Activated CD8-positive, alpha-beta T cell treated with anti-CD3 and anti-CD28 coated beads for 36 hours (primary cell): ENCODE results near the gene DPP4. TPM values are rescaled to one million over a fixed set of nuclear protein-coding genes. Genes with fewer than 3 reads are reported as not detected.
A peak's percentile ranks its signal among the peaks of the same experiment; 100 is the strongest.

ENCODE experiments used
- ATAC-seq: fragments of 200-7000 bp; cut with Tn5 transposase; one replicate; pipeline ENCODE4 v1.10.0; 2021; ENCODE audit warnings: mild to moderate bottlenecking, moderate library complexity
- CTCF ChIA-PET: fragments of 350-600 bp; sonication (Branson Sonifier 250); formaldehyde crosslinking; loops from one replicate; lab custom pipeline; 2021; ENCODE audit warnings: antibody characterized with exemption; lab: Charles Lee
- POLR2A ChIA-PET: fragments of 350-600 bp; sonication (Branson Sonifier 250); formaldehyde crosslinking; loops from one replicate; lab custom pipeline; 2021; ENCODE audit warnings: antibody characterized with exemption; lab: Charles Lee
- DNase-seq: peaks from one replicate; pipeline ENCODE4 v3.0.0-alpha.2; 2020
- H3K27ac Mint-ChIP-seq: one replicate; pipeline ENCODE4 v1.8.0; 2021; ENCODE audit warnings: mild to moderate bottlenecking, mixed read lengths
- H3K27me3 Mint-ChIP-seq: one replicate; pipeline ENCODE4 v1.8.0; 2021; ENCODE audit warnings: mixed read lengths
- H3K36me3 Mint-ChIP-seq: one replicate; pipeline ENCODE4 v1.8.0; 2021; ENCODE audit warnings: low read depth, mixed read lengths
- H3K4me1 Mint-ChIP-seq: one replicate; pipeline ENCODE4 v1.8.0; 2021; ENCODE audit warnings: low read depth, mixed read lengths
- H3K4me3 Mint-ChIP-seq: one replicate; pipeline ENCODE4 v1.8.0; 2021; ENCODE audit warnings: mild to moderate bottlenecking, moderate library complexity, mixed read lengths
- H3K9me3 Mint-ChIP-seq: one replicate; pipeline ENCODE4 v1.8.0; 2021; ENCODE audit warnings: mixed read lengths
- CTCF ChIP-seq: fragments of 200-600 bp; IDR thresholded peaks from one replicate; pipeline ENCODE4 v1.8.0; 2022; ENCODE audit warnings: antibody characterized with exemption, mild to moderate bottlenecking
- intact Hi-C: fragments of 100-400 bp; cut with micrococcal nuclease; formaldehyde crosslinking; loops from one replicate; pipeline ENCODE4 v1.10.0; 2022
- total RNA-seq, 2 experiments: library from RNA; stranded (reverse); gene quantifications; one replicate each; pipeline ENCODE4 v1.2.3, GENCODE V29; 2021

Gene DPP4
- total RNA-seq, 2 experiments from 2014 or later: 25.9 to 26.4 TPM

DNA sequence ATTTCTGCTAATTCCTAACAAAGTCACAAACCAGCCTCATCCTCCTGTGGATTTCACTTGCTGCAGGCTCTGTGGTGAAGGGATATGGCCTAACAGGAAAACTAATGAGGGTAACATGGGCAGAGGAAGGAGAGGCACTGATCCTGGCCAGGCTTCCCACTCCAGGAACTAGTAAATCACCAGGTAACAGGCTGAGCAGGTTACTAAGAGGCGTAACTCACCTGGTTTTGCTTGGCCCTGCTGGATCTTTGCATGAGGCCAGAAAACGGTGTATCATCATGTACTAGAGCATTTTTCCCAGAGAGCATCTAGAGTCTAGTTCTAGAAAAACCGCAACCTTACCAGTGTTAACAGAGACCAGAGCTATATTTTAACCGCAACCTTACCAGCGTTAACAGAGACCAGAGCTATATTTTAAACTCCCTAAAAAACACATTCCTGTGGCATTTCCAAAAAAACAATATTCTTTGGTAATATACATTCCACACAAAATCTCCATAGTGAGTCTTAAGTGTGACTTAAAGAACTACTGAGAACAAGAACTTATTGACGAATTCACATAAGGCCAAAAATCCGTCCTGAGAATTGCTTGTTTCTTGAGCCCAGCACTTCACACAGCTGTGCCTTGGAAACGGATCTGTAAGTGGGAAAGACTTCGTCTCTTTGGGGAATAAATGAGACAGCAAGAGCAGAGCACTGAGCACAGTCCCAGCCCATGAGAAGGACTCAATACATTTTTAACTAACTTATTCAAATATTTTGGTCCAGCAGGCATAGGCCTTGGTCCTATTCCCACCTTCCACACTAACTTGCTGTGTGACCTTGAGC lies 43.4 kb downstream of the DPP4 start:
- TF ChIP-seq CTCF: no peak
- ChIA-PET CTCF (no interaction called here), POLR2A (interaction anchor here (0.5 kb wide), 2 partner anchors 19 to 25 kb away, joined by 3 read pairs; no protein-coding TSS in a partner anchor)
- no peaks in the 10 kb centered on the region for H3K9me3 Mint-ChIP-seq
- H3K4me3 Mint-ChIP-seq: no peak overlapping the region
- H3K4me1 Mint-ChIP-seq: peaks cover 17% of the 10 kb centered on the region
- no peak overlapping the region for H3K27ac Mint-ChIP-seq
- intact Hi-C loops: no loop called here
- peaks cover 36% of the 10 kb centered on the region for H3K36me3 Mint-ChIP-seq
- DNase-seq: no peak
- no peaks in the 10 kb centered on the region for H3K27me3 Mint-ChIP-seq
- no peak for ATAC-seq

GRCh38 chr2:162029287-162029901 lies 44.6 kb downstream of the DPP4 start:
- intact Hi-C loops: no loop called here
- ChIA-PET POLR2A (no interaction called here), CTCF (no interaction called here)
- H3K36me3 Mint-ChIP-seq: peaks cover 33% of the 10 kb centered on the region
- no peak overlapping the region for H3K27ac Mint-ChIP-seq
- no peak overlapping the region for H3K4me3 Mint-ChIP-seq
- ATAC-seq: no peak
- H3K27me3 Mint-ChIP-seq: no peaks in the 10 kb centered on the region
- no peak for TF ChIP-seq CTCF
- DNase-seq: no peak
- peaks cover 28% of the 10 kb centered on the region for H3K4me1 Mint-ChIP-seq
- H3K9me3 Mint-ChIP-seq: no peaks in the 10 kb centered on the region

DNA sequence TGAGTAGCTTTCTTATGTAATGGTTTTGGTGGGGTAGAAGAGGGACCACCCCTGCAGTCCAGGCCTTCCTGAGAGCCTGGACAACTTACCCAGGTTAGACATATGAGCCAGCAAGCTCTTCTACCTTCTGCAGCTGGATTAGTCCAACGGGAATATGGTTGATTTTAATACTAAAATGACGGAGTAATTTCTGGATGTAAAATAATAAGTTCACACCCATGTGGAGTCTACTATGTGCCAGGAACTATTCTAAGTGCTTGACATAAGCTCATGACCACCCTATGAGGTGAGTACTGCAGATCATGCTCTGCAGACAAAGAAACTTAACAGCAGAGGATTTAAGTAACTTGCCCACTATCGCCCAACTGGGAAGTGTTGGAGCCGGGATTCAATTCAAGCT lies 45.5 kb downstream of the DPP4 start:
- ChIA-PET POLR2A (no interaction called here), CTCF (interaction anchor here (1.0 kb wide), 1 partner anchor 9 kb away, joined by 3 read pairs; no protein-coding TSS in a partner anchor)
- Mint-ChIP-seq H3K27ac (no peak overlapping the region), H3K27me3 (no peaks in the 10 kb centered on the region), H3K4me3 (no peak overlapping the region), H3K4me1 (peaks cover 32% of the 10 kb centered on the region), H3K36me3 (peaks cover 31% of the 10 kb centered on the region), H3K9me3 (no peaks in the 10 kb centered on the region)
- TF ChIP-seq CTCF: no peak
- no peak for DNase-seq
- intact Hi-C loops: no loop called here
- no peak for ATAC-seq

GRCh38 chr2:162025121-162025911 lies 48.7 kb downstream of the DPP4 start:
- no peak for TF ChIP-seq CTCF
- Mint-ChIP-seq H3K27ac (no peak overlapping the region), H3K36me3 (peaks cover 26% of the 10 kb centered on the region), H3K27me3 (no peaks in the 10 kb centered on the region), H3K9me3 (no peaks in the 10 kb centered on the region), H3K4me3 (no peak overlapping the region), H3K4me1 (peaks cover 56% of the 10 kb centered on the region)
- POLR2A ChIA-PET: interaction anchor here (0.7 to 1.2 kb wide), 2 partner anchors 44 to 72 kb away, joined by 3 to 4 read pairs; no protein-coding TSS in a partner anchor
- DNase-seq (no peak), ATAC-seq (peak; percentile 24)
- CTCF ChIA-PET: interaction anchor here (1.0 to 2.0 kb wide), 3 partner anchors 12 to 92 kb away, joined by 3 to 6 read pairs (median 4); no protein-coding TSS in a partner anchor
- intact Hi-C loops: no loop called here
